IMR-90 (cell line): ENCODE data around the gene LENG9.

Source experiments
- CTCF ChIP-seq: conservative IDR thresholded peaks from 2 replicates; pipeline ENCODE4 v1.5.1; 2012; ENCODE audit warnings: mild to moderate bottlenecking, low read depth, low read length, improper control_type of control experiment
- POLR2A ChIP-seq: IDR thresholded peaks from 2 replicates; pipeline ENCODE4 v1.6.1; 2012; ENCODE audit warnings: mild to moderate bottlenecking, low read depth, low read length

GRCh38 chr19:54451331-54451871 lies 12.2 kb downstream of the LENG9 start:
- no peak; the same call in 1 of the 2 replicates for TF ChIP-seq POLR2A
- TF ChIP-seq CTCF, result no peak
